HG03520 (cell line): ENCODE data around the gene ADGRB2.
"Not testable (repeated sequence)": the region's sequence is repeated elsewhere in the genome, so short reads cannot be mapped to it uniquely, and the experiment has no call there.

Experiments used
- ATAC-seq: cut with Tn5 transposase; IDR thresholded peaks from one replicate; pipeline ENCODE4 v1.9.1; 2021; ENCODE audit warnings: mild to moderate bottlenecking, moderate library complexity; ENCODE audit not compliant: unreplicated experiment

Gene ADGRB2

GRCh38 chr1:31730336-31731048 lies 33.6 kb downstream of the ADGRB2 start:
- ATAC-seq: no peak

- no peak for ATAC-seq
Observed at GRCh38 chr1:31727849-31728248, 36.3 kb downstream of the ADGRB2 start.

DNA sequence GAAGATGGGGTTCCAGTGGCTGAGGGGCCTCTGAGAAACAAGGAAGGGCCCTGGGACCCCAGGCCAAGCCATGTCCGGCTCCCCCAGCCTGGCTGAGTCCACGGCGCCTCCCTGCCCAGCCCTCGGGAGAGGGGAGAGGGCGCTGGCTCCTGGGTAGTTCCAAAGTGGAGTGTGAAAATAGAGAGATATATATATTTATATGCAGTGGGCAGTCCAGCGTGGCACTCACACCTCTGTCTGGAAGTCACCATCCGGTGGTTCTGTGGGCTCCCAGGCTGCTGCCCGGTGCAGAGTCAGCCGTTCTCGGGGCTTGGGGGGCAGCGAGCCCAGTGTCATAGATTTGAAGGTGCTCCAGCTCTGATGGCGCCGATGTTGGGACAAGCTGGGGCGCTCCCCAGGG lies 36.9 kb downstream of the ADGRB2 start:
- ATAC-seq: no peak

- no peak for ATAC-seq
Observed at GRCh38 chr1:31726715-31727114, 37.4 kb downstream of the ADGRB2 start.

DNA sequence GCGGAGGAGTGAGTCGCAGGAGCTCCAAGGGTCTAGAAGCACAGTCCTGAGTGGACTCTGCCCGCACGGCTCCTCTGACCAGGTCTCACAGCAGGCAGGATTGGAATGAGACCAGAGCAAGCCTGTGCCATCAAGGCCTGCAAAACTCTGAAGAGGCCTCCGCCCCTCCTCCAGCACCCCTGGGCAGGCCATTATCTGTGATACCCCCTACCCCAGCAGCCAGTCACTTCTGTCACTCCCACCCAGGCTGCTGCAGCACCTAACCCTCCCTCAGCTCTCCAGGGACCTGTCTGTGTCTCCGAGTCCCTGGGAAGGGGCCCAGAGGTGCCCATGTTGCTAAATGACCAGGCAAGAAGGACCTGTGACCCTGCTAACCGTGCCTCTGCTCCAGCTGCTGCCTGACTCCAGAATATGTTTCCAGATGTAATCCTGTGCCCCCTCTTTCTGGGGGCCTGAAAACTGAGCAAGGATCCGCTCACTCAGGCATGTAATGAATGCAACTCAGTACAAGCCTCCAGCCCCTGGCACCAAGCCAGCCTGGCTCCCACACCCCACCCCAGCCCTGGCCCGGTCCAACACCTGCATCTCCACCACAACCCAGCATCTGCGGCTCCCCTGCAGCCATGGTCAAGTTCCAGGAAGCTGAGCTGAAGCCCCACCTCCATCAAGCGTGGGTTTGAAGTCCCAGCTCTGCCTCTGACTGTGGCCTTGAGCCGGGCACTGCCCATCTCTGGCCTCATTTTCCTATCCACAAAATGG lies 38.2 kb downstream of the ADGRB2 start:
- no peak for ATAC-seq

- no peak for ATAC-seq
Observed at GRCh38 chr1:31725134-31725533, 39.0 kb downstream of the ADGRB2 start.

GRCh38 chr1:31723828-31724359 lies 40.2 kb downstream of the ADGRB2 start:
- no peak for ATAC-seq

DNA sequence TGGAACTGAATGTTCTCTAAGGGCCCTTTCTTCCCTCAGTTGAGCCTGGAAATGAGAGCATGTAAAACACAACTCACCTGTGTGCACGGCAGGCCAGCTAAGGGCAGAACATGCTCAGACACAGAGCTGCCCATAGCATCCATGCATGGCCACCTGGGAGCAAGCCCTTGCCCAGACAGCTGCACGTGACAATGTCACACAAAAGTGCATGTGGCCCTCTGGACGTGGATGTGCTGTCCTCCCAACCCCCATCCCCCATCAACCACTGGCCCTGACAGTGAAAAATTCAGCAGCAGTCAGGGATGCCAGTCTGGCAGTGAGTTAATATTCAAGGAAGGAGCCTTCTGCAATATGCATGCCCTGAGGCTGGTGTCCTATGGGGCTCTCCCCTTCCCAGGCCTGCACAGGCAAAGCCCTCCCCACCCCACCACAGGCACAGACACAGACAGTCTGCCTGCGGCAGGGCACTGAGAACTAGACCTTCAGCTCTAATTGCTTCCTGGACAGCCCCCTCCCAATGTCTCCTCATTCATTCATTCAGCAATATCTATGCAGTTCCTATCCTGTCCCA lies 45.7 kb downstream of the ADGRB2 start:
- ATAC-seq: no peak

- no peak for ATAC-seq
Observed at GRCh38 chr1:31717341-31717740, 46.8 kb downstream of the ADGRB2 start.

DNA sequence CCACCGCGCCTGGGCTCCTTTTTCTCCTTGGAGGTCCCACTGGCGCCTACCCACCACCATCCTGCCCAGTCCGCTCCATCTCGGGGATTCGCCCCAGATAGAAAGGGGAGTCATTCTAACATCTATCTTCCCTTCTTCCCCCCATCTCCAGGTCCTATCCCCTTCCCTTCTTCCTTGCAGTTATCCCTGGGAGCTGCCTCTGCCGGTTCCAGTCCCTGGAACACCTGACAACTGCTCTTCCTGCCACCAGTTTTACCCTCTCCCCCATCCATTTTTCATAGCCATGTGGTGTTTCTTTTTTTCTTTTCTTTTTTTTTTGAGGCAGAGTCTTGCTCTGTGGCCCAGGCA lies 48.3 kb downstream of the ADGRB2 start:
- ATAC-seq: no peak

GRCh38 chr1:31715087-31715872 lies 48.9 kb downstream of the ADGRB2 start:
- ATAC-seq: no peak

GRCh38 chr1:31714442-31715086 lies 49.6 kb downstream of the ADGRB2 start:
- no peak for ATAC-seq

DNA sequence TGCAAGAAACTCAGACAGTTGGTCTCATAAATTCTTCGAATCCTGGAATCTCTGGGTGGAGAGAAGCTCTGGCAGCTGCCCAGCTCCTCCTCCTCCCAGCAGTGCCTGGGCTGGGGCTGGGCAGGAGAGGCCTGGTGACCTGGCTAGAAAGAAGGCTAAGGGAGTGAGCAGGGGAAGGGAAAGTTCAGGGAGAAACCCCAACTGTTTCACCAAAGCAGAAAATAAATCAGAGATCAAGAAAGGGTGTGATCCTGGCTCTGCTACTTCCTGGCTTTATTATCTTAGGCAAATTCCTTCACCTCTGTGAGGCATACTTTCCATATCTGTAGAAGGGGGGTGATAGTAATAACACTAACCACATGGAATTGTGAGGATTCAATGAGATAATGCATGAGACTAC lies 51.5 kb downstream of the ADGRB2 start:
- no peak for ATAC-seq

- ATAC-seq: no peak
Observed at GRCh38 chr1:31712068-31712467, 52.1 kb downstream of the ADGRB2 start.

DNA sequence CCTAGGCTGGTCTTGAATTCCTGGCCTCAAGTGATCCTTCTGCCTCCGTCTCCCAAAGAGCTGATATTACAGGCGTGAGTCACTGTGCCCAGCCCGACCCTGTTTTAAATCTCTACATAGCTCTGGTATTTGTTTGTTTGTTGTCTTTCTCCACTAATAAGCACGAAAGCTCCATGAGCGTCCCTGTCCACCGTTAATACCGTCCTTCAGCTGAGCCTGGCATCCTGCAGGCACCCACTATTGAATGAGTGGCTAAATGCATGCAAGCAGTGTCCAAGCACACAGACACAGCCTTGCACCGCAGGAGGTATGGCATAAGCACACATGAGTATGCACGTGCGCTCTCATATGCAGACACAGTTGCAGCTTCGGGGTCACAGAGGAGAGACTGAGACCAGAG lies 55.8 kb downstream of the ADGRB2 start:
- no peak for ATAC-seq

GRCh38 chr1:31707711-31708110 lies 56.4 kb downstream of the ADGRB2 start:
- no peak for ATAC-seq

GRCh38 chr1:31707059-31707600 lies 57.0 kb downstream of the ADGRB2 start:
- not testable (repeated sequence) for ATAC-seq

DNA sequence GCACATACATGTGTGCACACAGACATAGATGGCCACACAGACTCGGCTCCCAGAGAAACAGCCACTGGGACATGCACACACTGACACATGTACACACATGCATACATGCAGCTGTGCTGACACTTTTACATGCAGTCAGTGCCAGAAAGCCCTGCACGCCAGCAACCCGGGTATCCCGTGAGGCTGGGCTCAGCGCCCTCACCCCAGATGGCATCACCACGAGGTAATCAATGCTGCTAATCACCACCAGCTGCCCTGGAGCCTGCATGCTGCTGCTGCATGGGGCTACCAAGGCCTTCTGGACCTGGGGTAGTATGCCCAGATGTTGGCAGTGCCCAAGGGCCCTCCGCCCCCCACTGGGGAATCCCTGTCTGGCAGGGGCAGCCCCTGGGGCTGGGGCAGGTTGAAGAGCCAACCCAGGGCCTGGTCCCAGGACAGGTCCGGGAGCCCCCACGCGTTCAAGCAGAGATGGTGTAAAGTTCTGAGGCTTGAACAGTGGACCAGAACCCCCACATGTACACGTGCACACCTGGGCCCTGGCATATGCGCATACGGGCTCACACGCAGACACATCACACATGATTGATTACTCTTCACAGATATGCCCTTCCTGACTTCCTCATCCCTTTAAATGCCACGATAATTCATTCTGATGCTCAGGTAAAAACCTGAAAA lies 57.6 kb downstream of the ADGRB2 start:
- no peak for ATAC-seq

- no peak for ATAC-seq
Observed at GRCh38 chr1:31705080-31705866, 58.9 kb downstream of the ADGRB2 start.
